ENCODE results near the gene PTPRN2. TPM values are rescaled to one million over a fixed set of nuclear protein-coding genes. Genes with fewer than 3 reads are reported as not detected.
A peak's percentile ranks its signal among the peaks of the same experiment; 100 is the strongest.

The PTPRN2 gene
- total RNA-seq, 8 experiments from 2014 or later, result 0.10 to 19.7 (median 10.8) TPM; not detected in 1

GRCh38 chr7:158550394-158550700, 37.3 kb downstream of the PTPRN2 start:
- WGBS, 10 experiments, result 13 to 80% (median 18%) methylated on average over 1 to 6 of the region's 7 CpGs; no CpG with 5 or more reads in 5 of the 10 experiments
- no peak for ATAC-seq (replicated peaks in 6 of 8)
- Histone ChIP-seq H3K4me1 (replicated peaks in 1 of 2) (no peaks in the 10 kb centered on the region), H3K4me3 (no peak overlapping the region), H3K27ac (no peak overlapping the region)
- in situ Hi-C loops (cut with MboI; ENCODE audit: low pct_unique_long_range_greater_than_20kb in 2 of 9, low sequenced_read_pairs in 9 of 9, unreplicated experiment in 9 of 9), result no loop called here

GRCh38 chr7:158549616-158550393, 37.8 kb downstream of the PTPRN2 start:
- in situ Hi-C loops (cut with MboI; ENCODE audit: low pct_unique_long_range_greater_than_20kb in 2 of 9, low sequenced_read_pairs in 9 of 9, unreplicated experiment in 9 of 9), result no loop called here
- 0 to 75% (median 25%) methylated on average over 1 to 6 of the region's 36 CpGs; no CpG with 5 or more reads in 4 of the 10 experiments for WGBS, 10 experiments
- Histone ChIP-seq H3K4me3 (no peak overlapping the region), H3K4me1 (replicated peaks in 1 of 2) (no peaks in the 10 kb centered on the region), H3K27ac (no peak overlapping the region)
- peak in 4 of 8 experiments; percentile 39 to 96 (median 93) for ATAC-seq (replicated peaks in 6 of 8)

- Histone ChIP-seq H3K27ac (no peak overlapping the region), H3K4me1 (replicated peaks in 1 of 2) (no peaks in the 10 kb centered on the region), H3K4me3 (no peak overlapping the region)
- ATAC-seq (replicated peaks in 6 of 8), result peak in 3 of 8 experiments; percentile 43 to 53 (median 46)
- 0 to 60% (median 52%) methylated on average over 3 to 8 of the region's 22 CpGs; no CpG with 5 or more reads in 4 of the 10 experiments for WGBS, 10 experiments
- in situ Hi-C loops (cut with MboI; ENCODE audit: low pct_unique_long_range_greater_than_20kb in 2 of 9, low sequenced_read_pairs in 9 of 9, unreplicated experiment in 9 of 9), result no loop called here
These were observed 38.4 kb downstream of the PTPRN2 start for GRCh38 chr7:158549176-158549615.

GRCh38 chr7:158548726-158549125, 38.9 kb downstream of the PTPRN2 start:
- WGBS, 10 experiments, result 0 to 100% (median 75%) methylated on average over 1 to 5 of the region's 14 CpGs; no CpG with 5 or more reads in 4 of the 10 experiments
- Histone ChIP-seq H3K4me1 (replicated peaks in 1 of 2) (no peaks in the 10 kb centered on the region), H3K4me3 (no peak overlapping the region), H3K27ac (no peak overlapping the region)
- in situ Hi-C loops (cut with MboI; ENCODE audit: low pct_unique_long_range_greater_than_20kb in 2 of 9, low sequenced_read_pairs in 9 of 9, unreplicated experiment in 9 of 9), result no loop called here
- ATAC-seq (replicated peaks in 6 of 8), result no peak

- 35 to 87% (median 80%) methylated on average over 2 to 4 of the region's 9 CpGs; no CpG with 5 or more reads in 7 of the 10 experiments for WGBS, 10 experiments
- in situ Hi-C loops (cut with MboI; ENCODE audit: low pct_unique_long_range_greater_than_20kb in 2 of 9, low sequenced_read_pairs in 9 of 9, unreplicated experiment in 9 of 9), result no loop called here
- no peak for ATAC-seq (replicated peaks in 6 of 8)
- no peaks in the 10 kb centered on the region for H3K4me1 ChIP-seq (replicated peaks in 1 of 2)
- no peak overlapping the region for H3K4me3 ChIP-seq
- no peak overlapping the region for H3K27ac ChIP-seq
These were observed 39.8 kb downstream of the PTPRN2 start for GRCh38 chr7:158547817-158548216.

GRCh38 chr7:158546626-158547025, 41.0 kb downstream of the PTPRN2 start:
- in situ Hi-C loops (cut with MboI; ENCODE audit: low pct_unique_long_range_greater_than_20kb in 2 of 9, low sequenced_read_pairs in 9 of 9, unreplicated experiment in 9 of 9), result no loop called here
- Histone ChIP-seq H3K27ac (no peak overlapping the region), H3K4me1 (replicated peaks in 1 of 2) (no peaks in the 10 kb centered on the region), H3K4me3 (no peak overlapping the region)
- WGBS, 10 experiments, result 40 to 90% (median 90%) methylated on average over 2 to 4 of the region's 11 CpGs; no CpG with 5 or more reads in 7 of the 10 experiments
- no peak for ATAC-seq (replicated peaks in 6 of 8)

GRCh38 chr7:158546214-158546613, 41.4 kb downstream of the PTPRN2 start:
- H3K27ac ChIP-seq, result no peak overlapping the region
- no peak for ATAC-seq (replicated peaks in 6 of 8)
- H3K4me1 ChIP-seq (replicated peaks in 1 of 2), result no peaks in the 10 kb centered on the region
- 93 to 100% methylated on average over 2 to 5 of the region's 16 CpGs; no CpG with 5 or more reads in 8 of the 10 experiments for WGBS, 10 experiments
- H3K4me3 ChIP-seq, result no peak overlapping the region
- in situ Hi-C loops (cut with MboI; ENCODE audit: low pct_unique_long_range_greater_than_20kb in 2 of 9, low sequenced_read_pairs in 9 of 9, unreplicated experiment in 9 of 9), result no loop called here

- in situ Hi-C loops (cut with MboI; ENCODE audit: low pct_unique_long_range_greater_than_20kb in 2 of 9, low sequenced_read_pairs in 9 of 9, unreplicated experiment in 9 of 9), result no loop called here
- H3K4me3 ChIP-seq, result no peak overlapping the region
- no peaks in the 10 kb centered on the region for H3K4me1 ChIP-seq (replicated peaks in 1 of 2)
- H3K27ac ChIP-seq, result no peak overlapping the region
- no peak for ATAC-seq (replicated peaks in 6 of 8)
- 0 to 87% (median 66%) methylated on average over 1 to 4 of the region's 8 CpGs; no CpG with 5 or more reads in 2 of the 10 experiments for WGBS, 10 experiments
These were observed 42.9 kb downstream of the PTPRN2 start for GRCh38 chr7:158544708-158545107.

- H3K4me1 ChIP-seq (replicated peaks in 1 of 2), result peaks cover 0 to 4% of the 10 kb centered on the region in 2 donors
- ATAC-seq (replicated peaks in 6 of 8), result no peak
- H3K27ac ChIP-seq, result no peak overlapping the region
- in situ Hi-C loops (cut with MboI; ENCODE audit: low pct_unique_long_range_greater_than_20kb in 2 of 9, low sequenced_read_pairs in 9 of 9, unreplicated experiment in 9 of 9), result no loop called here
- no peak overlapping the region for H3K4me3 ChIP-seq
- WGBS, 10 experiments, result 40 to 95% (median 80%) methylated on average over 1 to 4 of the region's 11 CpGs; no CpG with 5 or more reads in 5 of the 10 experiments
These were observed 43.8 kb downstream of the PTPRN2 start for GRCh38 chr7:158543840-158544239.

GRCh38 chr7:158542651-158543566, 44.7 kb downstream of the PTPRN2 start:
- Histone ChIP-seq H3K4me1 (replicated peaks in 1 of 2) (peaks cover 0 to 7% of the 10 kb centered on the region in 2 donors), H3K4me3 (no peak overlapping the region), H3K27ac (no peak overlapping the region)
- WGBS, 10 experiments, result 14 to 88% (median 77%) methylated on average over 1 to 13 of the region's 19 CpGs
- in situ Hi-C loops (cut with MboI; ENCODE audit: low pct_unique_long_range_greater_than_20kb in 2 of 9, low sequenced_read_pairs in 9 of 9, unreplicated experiment in 9 of 9), result no loop called here
- ATAC-seq (replicated peaks in 6 of 8), result no peak

- 0 to 69% (median 29%) methylated on average over 1 to 9 of the region's 13 CpGs; no CpG with 5 or more reads in 1 of the 10 experiments for WGBS, 10 experiments
- in situ Hi-C loops (cut with MboI; ENCODE audit: low pct_unique_long_range_greater_than_20kb in 2 of 9, low sequenced_read_pairs in 9 of 9, unreplicated experiment in 9 of 9), result no loop called here
- peak in 4 of 8 experiments; percentile 27 to 51 (median 37) for ATAC-seq (replicated peaks in 6 of 8)
- H3K27ac ChIP-seq, result no peak overlapping the region
- H3K4me3 ChIP-seq, result no peak overlapping the region
- peaks cover 0 to 21% of the 10 kb centered on the region in 2 donors for H3K4me1 ChIP-seq (replicated peaks in 1 of 2)
These were observed 46.1 kb downstream of the PTPRN2 start for GRCh38 chr7:158541346-158542010.

- WGBS, 10 experiments, result 17 to 90% (median 71%) methylated on average over 2 to 7 of the region's 12 CpGs; no CpG with 5 or more reads in 6 of the 10 experiments
- ATAC-seq (replicated peaks in 6 of 8), result peak in 3 of 8 experiments; percentile 33 to 57 (median 35)
- in situ Hi-C loops (cut with MboI; ENCODE audit: low pct_unique_long_range_greater_than_20kb in 2 of 9, low sequenced_read_pairs in 9 of 9, unreplicated experiment in 9 of 9), result no loop called here
- Histone ChIP-seq H3K4me1 (replicated peaks in 1 of 2) (peaks cover 0 to 21% of the 10 kb centered on the region in 2 donors), H3K27ac (no peak overlapping the region), H3K4me3 (no peak overlapping the region)
These were observed 47.9 kb downstream of the PTPRN2 start for GRCh38 chr7:158539711-158540146.
